Measurements from ENCODE around the gene RALGDS.
"Not testable (repeated sequence)": the region's sequence is repeated elsewhere in the genome, so short reads cannot be mapped to it uniquely, and the experiment has no call there.

Gene RALGDS

GRCh38 chr9:133100506-133101355 is 20.3 kb downstream of the RALGDS start:
- in situ Hi-C loops (cut with HindIII; ENCODE audit: low pct_ligation_motif_present, low pct_unique_long_range_greater_than_20kb, low sequenced_read_pairs) = no loop called here
- DNase-seq = no peak

GRCh38 chr9:133099726-133100505 is 21.1 kb downstream of the RALGDS start:
- in situ Hi-C loops (cut with HindIII; ENCODE audit: low pct_ligation_motif_present, low pct_unique_long_range_greater_than_20kb, low sequenced_read_pairs) = no loop called here
- no peak for DNase-seq

- no peak for DNase-seq
- in situ Hi-C loops (cut with HindIII; ENCODE audit: low pct_ligation_motif_present, low pct_unique_long_range_greater_than_20kb, low sequenced_read_pairs) = no loop called here
Observed at GRCh38 chr9:133098871-133099270, 22.2 kb downstream of the RALGDS start.

- in situ Hi-C loops (cut with HindIII; ENCODE audit: low pct_ligation_motif_present, low pct_unique_long_range_greater_than_20kb, low sequenced_read_pairs) = no loop called here
- no peak for DNase-seq
Observed at GRCh38 chr9:133098104-133098754, 22.8 kb downstream of the RALGDS start.

DNA sequence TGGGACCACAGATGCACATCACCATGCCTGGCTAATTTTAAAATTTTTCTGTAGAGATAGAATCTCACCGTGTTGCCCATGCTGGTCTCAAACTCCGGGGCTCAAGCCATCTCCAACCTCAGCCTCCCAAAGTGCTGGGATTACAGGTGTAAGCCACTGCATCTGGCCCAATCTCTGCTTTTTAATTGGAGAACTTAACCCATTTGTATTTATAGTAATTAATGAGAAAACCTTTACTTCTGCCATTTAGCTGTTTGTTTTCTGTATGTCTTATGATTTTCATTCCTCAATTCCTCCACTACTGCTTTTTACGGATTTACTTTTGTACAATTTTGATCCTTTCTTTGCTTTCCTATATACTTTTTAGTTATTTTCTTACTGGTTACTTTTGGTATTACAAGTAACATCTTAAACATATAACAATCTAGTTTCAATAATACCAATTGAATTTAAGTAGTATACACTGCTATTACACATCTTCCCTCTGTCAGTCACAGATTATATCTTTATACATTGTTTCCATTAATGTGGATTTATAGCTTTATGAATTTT is 26.1 kb downstream of the RALGDS start:
- DNase-seq = no peak
- in situ Hi-C loops (cut with HindIII; ENCODE audit: low pct_ligation_motif_present, low pct_unique_long_range_greater_than_20kb, low sequenced_read_pairs) = no loop called here

DNA sequence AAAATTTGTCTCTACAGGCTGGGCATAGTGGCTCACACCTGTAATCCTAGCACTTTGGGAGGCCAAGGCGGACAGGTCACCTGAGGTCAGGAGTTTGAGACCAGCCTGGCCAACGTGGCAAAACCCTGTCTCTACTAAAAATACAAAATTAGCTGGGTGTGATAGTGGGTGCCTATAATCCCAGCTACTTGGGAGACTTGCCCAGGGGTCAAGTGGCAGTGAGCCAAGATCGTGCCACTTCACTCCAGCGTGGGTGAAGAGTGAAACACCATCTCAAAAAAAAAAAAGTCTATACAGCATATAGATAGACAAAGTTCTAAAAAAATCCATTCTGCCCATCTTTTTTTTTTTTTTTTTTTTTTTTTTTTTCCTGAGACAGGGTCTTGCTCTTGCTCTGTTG is 26.7 kb downstream of the RALGDS start:
- in situ Hi-C loops (cut with HindIII; ENCODE audit: low pct_ligation_motif_present, low pct_unique_long_range_greater_than_20kb, low sequenced_read_pairs); DNase-seq: not testable (repeated sequence)

DNA sequence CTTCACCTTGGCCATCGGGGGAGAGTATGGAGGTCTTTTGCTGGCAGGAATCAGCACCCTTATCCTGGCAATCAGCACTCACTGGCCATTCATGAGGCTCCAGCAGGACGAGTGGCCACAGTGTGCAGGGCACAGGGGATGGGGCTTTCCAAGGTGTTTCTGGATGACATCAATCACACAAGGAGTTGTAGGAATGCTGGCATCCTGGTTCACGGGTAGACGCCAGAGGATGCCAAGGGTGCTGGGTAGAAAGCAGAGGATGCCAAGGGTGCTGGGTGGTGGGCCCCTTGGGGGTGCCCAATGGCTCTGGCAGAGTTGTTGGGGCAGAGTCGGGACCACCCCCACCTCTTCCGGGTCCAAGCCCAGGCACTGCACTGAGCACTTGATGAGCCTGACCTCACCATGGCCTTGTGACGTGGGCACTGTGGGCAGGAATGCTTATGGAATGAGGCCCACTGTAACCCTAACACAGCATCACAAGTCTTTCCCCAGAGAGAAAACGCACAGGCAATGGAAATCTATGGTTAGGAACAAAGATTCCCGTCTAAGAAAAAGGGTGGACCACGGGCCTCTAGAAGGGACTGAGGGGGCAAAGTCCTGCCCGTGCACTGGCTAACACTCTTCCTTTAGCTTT is 30.2 kb downstream of the RALGDS start:
- in situ Hi-C loops (cut with HindIII; ENCODE audit: low pct_ligation_motif_present, low pct_unique_long_range_greater_than_20kb, low sequenced_read_pairs) = no loop called here
- DNase-seq = no peak

GRCh38 chr9:133090187-133090586 is 30.9 kb downstream of the RALGDS start:
- DNase-seq = no peak
- in situ Hi-C loops (cut with HindIII; ENCODE audit: low pct_ligation_motif_present, low pct_unique_long_range_greater_than_20kb, low sequenced_read_pairs) = no loop called here

- in situ Hi-C loops (cut with HindIII; ENCODE audit: low pct_ligation_motif_present, low pct_unique_long_range_greater_than_20kb, low sequenced_read_pairs) = no loop called here
- DNase-seq = no peak
Observed at GRCh38 chr9:133089271-133089671, 31.8 kb downstream of the RALGDS start.

DNA sequence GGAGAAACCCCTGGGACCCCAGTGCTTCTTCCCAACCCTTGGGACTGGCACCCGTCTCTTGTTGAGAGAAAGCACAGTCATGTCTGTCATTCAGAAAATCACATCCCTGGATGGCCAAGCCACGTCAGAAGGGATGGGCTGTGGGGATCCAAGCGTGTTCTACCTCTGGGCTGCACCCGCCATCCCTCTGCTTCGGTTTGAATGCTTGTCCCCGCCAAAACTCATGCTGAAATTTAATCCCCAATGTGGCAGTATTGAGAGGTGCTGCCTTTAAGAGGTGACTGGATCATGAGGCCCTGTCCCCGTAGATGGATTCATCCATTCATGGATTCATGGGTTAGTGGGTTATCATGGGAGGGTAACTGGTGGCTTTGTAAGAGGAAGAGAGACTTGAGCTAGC is 32.3 kb downstream of the RALGDS start:
- in situ Hi-C loops (cut with HindIII; ENCODE audit: low pct_ligation_motif_present, low pct_unique_long_range_greater_than_20kb, low sequenced_read_pairs) = no loop called here
- DNase-seq = no peak

GRCh38 chr9:133088146-133088750 is 32.8 kb downstream of the RALGDS start:
- DNase-seq = no peak

GRCh38 chr9:133087429-133088145 is 33.5 kb downstream of the RALGDS start:
- no peak for DNase-seq
- in situ Hi-C loops (cut with HindIII; ENCODE audit: low pct_ligation_motif_present, low pct_unique_long_range_greater_than_20kb, low sequenced_read_pairs) = no loop called here

More at GRCh38 chr9:133088146-133088750, 32.8 kb downstream of the RALGDS start:
- in situ Hi-C loops (cut with HindIII; ENCODE audit: low pct_ligation_motif_present, low pct_unique_long_range_greater_than_20kb, low sequenced_read_pairs) = no loop called here

GRCh38 chr9:133086894-133087293 is 34.1 kb downstream of the RALGDS start:
- in situ Hi-C loops (cut with HindIII; ENCODE audit: low pct_ligation_motif_present, low pct_unique_long_range_greater_than_20kb, low sequenced_read_pairs) = no loop called here
- no peak for DNase-seq

DNA sequence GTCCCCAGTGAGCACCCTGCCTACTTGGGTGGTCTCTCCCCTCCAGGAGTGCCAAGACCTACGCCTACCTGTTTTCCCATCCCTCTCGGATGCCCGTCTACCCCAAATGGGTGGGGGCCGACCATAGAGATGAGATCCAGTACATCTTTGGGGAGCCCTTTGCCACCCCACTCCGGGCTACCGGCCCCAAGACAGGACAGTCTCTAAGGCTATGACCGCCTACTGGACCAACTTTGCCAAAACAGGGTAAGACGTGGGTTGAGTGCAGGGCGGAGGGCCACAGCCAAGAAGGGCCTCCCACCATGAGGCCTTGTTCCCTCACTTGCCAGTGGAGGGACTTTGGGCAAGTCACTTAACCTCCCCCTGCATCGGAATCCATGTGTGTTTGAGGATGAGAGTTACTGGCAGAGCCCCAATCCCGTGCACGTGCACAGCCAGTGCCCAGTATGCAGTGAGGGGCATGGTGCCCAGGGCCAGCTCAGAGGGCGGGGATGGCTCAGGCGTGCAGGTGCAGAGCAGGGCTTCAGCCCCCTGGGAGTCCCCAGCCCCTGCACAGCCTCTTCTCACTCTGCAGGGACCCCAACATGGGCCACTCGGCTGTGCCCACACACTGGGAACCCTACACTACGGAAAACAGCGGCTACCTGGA is 34.7 kb downstream of the RALGDS start:
- in situ Hi-C loops (cut with HindIII; ENCODE audit: low pct_ligation_motif_present, low pct_unique_long_range_greater_than_20kb, low sequenced_read_pairs); DNase-seq: not testable (repeated sequence)

GRCh38 chr9:133083688-133084087 is 37.4 kb downstream of the RALGDS start:
- DNase-seq; in situ Hi-C loops (cut with HindIII; ENCODE audit: low pct_ligation_motif_present, low pct_unique_long_range_greater_than_20kb, low sequenced_read_pairs): not testable (repeated sequence)

GRCh38 chr9:133081957-133082644 is 38.9 kb downstream of the RALGDS start:
- in situ Hi-C loops (cut with HindIII; ENCODE audit: low pct_ligation_motif_present, low pct_unique_long_range_greater_than_20kb, low sequenced_read_pairs) = not testable (repeated sequence)

More at GRCh38 chr9:133081957-133082644, 38.9 kb downstream of the RALGDS start:
- DNase-seq = not testable (repeated sequence)
